OCI-LY7 (cell line): ENCODE data around the gene ALOX5. TPM values are rescaled to one million over a fixed set of nuclear protein-coding genes. Genes with fewer than 3 reads are reported as not detected.

Experiments used
- BruUV-seq: library from RNA; stranded (reverse); fragments of 400-500 nt; replicated peaks from 2 replicates; lab custom pipeline; 2021; lab: Mats Ljungman, UMichigan
- CTCF ChIA-PET: fragments of 300-600 bp; sonication (Branson Sonifier 250); formaldehyde crosslinking; loops from one replicate; lab custom pipeline; 2022; ENCODE audit warnings: antibody characterized with exemption; ENCODE audit not compliant: unreplicated experiment; lab: Charles Lee
- POLR2A ChIA-PET: fragments of 300-600 bp; sonication (Branson Sonifier 250); formaldehyde crosslinking; loops from one replicate; lab custom pipeline; 2022; ENCODE audit warnings: antibody characterized with exemption; lab: Charles Lee
- DNase-seq: peaks from one replicate; pipeline ENCODE4 v3.0.0-alpha.2; 2015; ENCODE audit warnings: low spot score
- H2AFZ ChIP-seq: fragments of 200-600 bp; sonication (generic), shearing (Covaris generic); 2 replicates; pipeline ENCODE4 v1.6.1; 2014; ENCODE audit warnings: mild to moderate bottlenecking, antibody characterized with exemption, low read length, moderate library complexity
- H3K27ac ChIP-seq: fragments of 200-600 bp; sonication (generic); 2 replicates; pipeline ENCODE4 v1.5.1; 2014; ENCODE audit warnings: mixed run types, low read depth, mild to moderate bottlenecking, moderate library complexity, low read length, inconsistent platforms; ENCODE audit not compliant: poor library complexity, severe bottlenecking
- H3K36me3 ChIP-seq: fragments of 200-600 bp; sonication (generic); 2 replicates; pipeline ENCODE4 v1.6.1; 2014; ENCODE audit warnings: mild to moderate bottlenecking, antibody characterized with exemption, low read length, moderate library complexity, mixed read lengths; ENCODE audit not compliant: insufficient read depth
- H3K4me1 ChIP-seq: fragments of 200-600 bp; sonication (generic); 2 replicates; pipeline ENCODE4 v1.5.1; 2014; ENCODE audit warnings: mild to moderate bottlenecking, low read length; ENCODE audit not compliant: insufficient read depth, poor library complexity, severe bottlenecking
- H3K4me2 ChIP-seq: fragments of 200-600 bp; sonication (generic); 2 replicates; pipeline ENCODE4 v1.6.1; 2014; ENCODE audit warnings: mild to moderate bottlenecking, low read length
- H3K4me3 ChIP-seq: fragments of 200-600 bp; sonication (generic); 2 replicates; pipeline ENCODE4 v1.5.1; 2014; ENCODE audit warnings: mild to moderate bottlenecking, low read depth, low read length; ENCODE audit not compliant: poor library complexity, severe bottlenecking
- H3K79me2 ChIP-seq: fragments of 200-600 bp; sonication (generic); 2 replicates; pipeline ENCODE4 v1.6.1; 2016; ENCODE audit warnings: low read depth, mild to moderate bottlenecking, low read length, moderate library complexity, mixed read lengths; ENCODE audit not compliant: insufficient read depth
- H3K9me2 ChIP-seq: fragments of 200-600 bp; sonication (generic); 2 replicates; pipeline ENCODE4 v1.6.1; 2016; ENCODE audit warnings: mild to moderate bottlenecking, low read length, mixed read lengths; ENCODE audit not compliant: insufficient read depth
- H3K9me3 ChIP-seq: fragments of 200-600 bp; sonication (generic); 2 replicates; pipeline ENCODE4 v1.6.1; 2014; ENCODE audit warnings: mild to moderate bottlenecking, mixed run types, low read length, mixed read lengths
- H4K20me1 ChIP-seq: fragments of 200-600 bp; sonication (generic); 2 replicates; pipeline ENCODE4 v1.6.1; 2014; ENCODE audit warnings: mild to moderate bottlenecking, antibody characterized with exemption, low read length, moderate library complexity, mixed read lengths; ENCODE audit not compliant: insufficient read depth
- EZH2phosphoT487 ChIP-seq: fragments of 200-600 bp; sonication (generic); IDR thresholded peaks from 2 replicates; pipeline ENCODE4 v1.6.1; 2018; ENCODE audit warnings: low read depth, borderline replicate concordance, mild to moderate bottlenecking, mixed run types, antibody characterized with exemption, low read length, moderate library complexity, mixed read lengths
- intact Hi-C: fragments of 100-400 bp; cut with micrococcal nuclease; formaldehyde crosslinking; loops from one replicate; pipeline ENCODE4 v1.10.0; 2022; ENCODE audit not compliant: unreplicated experiment
- total RNA-seq, 2 experiments: library from RNA; depleted of rRNA in 1 of 2; stranded (reverse); fragments of >200 nt in 1 of 2; shearing (Covaris generic) in 1 of 2; gene quantifications; 2 replicates each; pipeline ENCODE4 v1.2.3, GENCODE V29; 2014 to 2022
- TF ChIP-seq, protein P1 (sequence below): fragments of 200-600 bp; sonication (generic); conservative IDR thresholded peaks from 2 replicates; pipeline ENCODE4 v1.5.1; 2014; ENCODE audit warnings: mild to moderate bottlenecking, antibody characterized with exemption, low read length, moderate library complexity, mixed read lengths

The ALOX5 gene
- total RNA-seq, 2 experiments from 2014 or later: 139 to 164 TPM

DNA sequence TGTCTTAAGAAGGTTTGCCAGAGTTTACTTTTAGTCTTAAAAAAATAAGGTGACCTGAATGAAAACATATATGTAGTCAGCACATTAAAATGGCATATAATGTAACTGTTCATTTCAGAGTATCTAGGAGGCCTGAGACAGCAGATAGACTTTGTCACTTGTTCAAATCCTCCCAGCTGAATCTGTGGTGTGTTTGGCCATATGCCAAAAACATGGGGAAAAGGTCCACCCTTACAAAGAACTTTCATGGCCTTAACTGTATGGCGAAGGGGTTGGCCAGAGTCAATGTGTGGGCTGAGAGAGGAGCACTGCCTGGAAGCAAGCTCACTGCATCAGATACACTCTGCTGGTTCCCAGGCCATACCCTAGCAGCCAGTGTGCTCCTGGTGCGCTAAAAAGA is 113.7 kb downstream of the ALOX5 start:
- no peak for DNase-seq
- ChIA-PET POLR2A (no interaction called here), CTCF (no interaction called here)
- TF ChIP-seq, protein P1, sequence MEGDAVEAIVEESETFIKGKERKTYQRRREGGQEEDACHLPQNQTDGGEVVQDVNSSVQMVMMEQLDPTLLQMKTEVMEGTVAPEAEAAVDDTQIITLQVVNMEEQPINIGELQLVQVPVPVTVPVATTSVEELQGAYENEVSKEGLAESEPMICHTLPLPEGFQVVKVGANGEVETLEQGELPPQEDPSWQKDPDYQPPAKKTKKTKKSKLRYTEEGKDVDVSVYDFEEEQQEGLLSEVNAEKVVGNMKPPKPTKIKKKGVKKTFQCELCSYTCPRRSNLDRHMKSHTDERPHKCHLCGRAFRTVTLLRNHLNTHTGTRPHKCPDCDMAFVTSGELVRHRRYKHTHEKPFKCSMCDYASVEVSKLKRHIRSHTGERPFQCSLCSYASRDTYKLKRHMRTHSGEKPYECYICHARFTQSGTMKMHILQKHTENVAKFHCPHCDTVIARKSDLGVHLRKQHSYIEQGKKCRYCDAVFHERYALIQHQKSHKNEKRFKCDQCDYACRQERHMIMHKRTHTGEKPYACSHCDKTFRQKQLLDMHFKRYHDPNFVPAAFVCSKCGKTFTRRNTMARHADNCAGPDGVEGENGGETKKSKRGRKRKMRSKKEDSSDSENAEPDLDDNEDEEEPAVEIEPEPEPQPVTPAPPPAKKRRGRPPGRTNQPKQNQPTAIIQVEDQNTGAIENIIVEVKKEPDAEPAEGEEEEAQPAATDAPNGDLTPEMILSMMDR: no peak
- no peak for TF ChIP-seq EZH2phosphoT487
- Histone ChIP-seq H3K79me2 (no peaks in the 10 kb centered on the region), H2AFZ (no peak overlapping the region), H3K27ac (no peak overlapping the region), H3K9me2 (no peaks in the 10 kb centered on the region), H3K36me3 (no peaks in the 10 kb centered on the region; the same call in 1 of the 2 replicates), H3K4me1 (no peaks in the 10 kb centered on the region), H4K20me1 (no peaks in the 10 kb centered on the region), H3K9me3 (no peaks in the 10 kb centered on the region), H3K4me2 (no peak overlapping the region), H3K4me3 (no peak overlapping the region)
- intact Hi-C loops: no loop called here
- BruUV-seq: no TSS peak

DNA sequence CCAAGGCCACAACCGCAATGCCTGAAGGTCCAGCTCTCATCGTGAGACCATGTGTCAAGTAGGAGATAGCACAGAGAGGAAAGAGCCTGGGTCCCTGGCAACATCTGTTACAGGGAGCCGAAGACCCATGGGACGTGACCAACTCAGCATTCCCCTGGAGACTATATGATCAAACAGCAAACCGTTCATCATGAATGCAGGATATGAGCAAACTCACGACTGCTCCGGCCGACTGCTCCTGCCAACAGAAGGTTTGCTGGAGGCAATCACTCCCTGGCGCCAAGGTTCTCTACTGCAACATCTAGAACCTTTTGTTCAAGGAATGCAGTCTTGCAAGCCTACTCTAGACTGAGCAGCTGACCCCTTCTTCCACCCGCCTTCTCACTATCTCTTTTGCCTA is 114.3 kb downstream of the ALOX5 start:
- DNase-seq: no peak
- H3K4me3 ChIP-seq: no peak overlapping the region
- H3K4me2 ChIP-seq: no peak overlapping the region
- no peak overlapping the region for H3K27ac ChIP-seq
- no peaks in the 10 kb centered on the region for H3K4me1 ChIP-seq
- POLR2A ChIA-PET: no interaction called here
- BruUV-seq: no TSS peak
- no peaks in the 10 kb centered on the region; the same call in 1 of the 2 replicates for H3K36me3 ChIP-seq
- H3K9me3 ChIP-seq: no peaks in the 10 kb centered on the region
- intact Hi-C loops: no loop called here
- no peak for TF ChIP-seq EZH2phosphoT487
- TF ChIP-seq, protein P1: no peak
- CTCF ChIA-PET: no interaction called here
- H2AFZ ChIP-seq: no peak overlapping the region
- no peaks in the 10 kb centered on the region for H3K79me2 ChIP-seq
- no peaks in the 10 kb centered on the region for H4K20me1 ChIP-seq
- H3K9me2 ChIP-seq: no peaks in the 10 kb centered on the region

DNA sequence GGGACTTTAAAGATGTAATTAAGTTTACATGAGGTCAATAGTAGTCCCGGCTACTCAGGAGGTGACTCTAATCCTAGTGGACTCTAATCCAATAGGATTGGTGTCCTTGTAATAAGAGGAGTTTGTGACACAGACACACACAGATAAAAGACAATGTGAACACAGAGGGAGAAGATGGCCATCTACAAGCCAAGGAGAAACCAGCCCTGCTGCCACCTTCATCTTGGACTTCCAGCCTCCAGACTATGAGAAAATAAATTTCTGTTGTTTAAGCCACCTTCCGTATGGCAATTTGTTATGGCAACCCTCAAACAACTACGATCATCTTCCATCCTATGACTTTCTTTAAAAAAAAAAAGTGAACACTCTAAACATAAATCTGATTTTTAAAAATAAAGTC is 116.3 kb downstream of the ALOX5 start:
- Histone ChIP-seq H3K79me2 (no peaks in the 10 kb centered on the region), H3K9me2 (no peaks in the 10 kb centered on the region), H3K4me1 (no peaks in the 10 kb centered on the region), H3K36me3 (no peaks in the 10 kb centered on the region; the same call in 1 of the 2 replicates), H4K20me1 (no peaks in the 10 kb centered on the region), H3K4me2 (no peak overlapping the region), H3K4me3 (no peak overlapping the region), H3K27ac (no peak overlapping the region), H2AFZ (no peak overlapping the region), H3K9me3 (peaks cover 2% of the 10 kb centered on the region; the same call in 1 of the 2 replicates)
- ChIA-PET CTCF (no interaction called here), POLR2A (no interaction called here)
- BruUV-seq: no TSS peak
- DNase-seq: no peak
- no peak for TF ChIP-seq EZH2phosphoT487
- TF ChIP-seq, protein P1: no peak
- intact Hi-C loops: no loop called here
